Left kidney (tissue), 2 donors: ENCODE data around the gene TAX1BP3. TPM values are rescaled to one million over a fixed set of nuclear protein-coding genes. Genes with fewer than 3 reads are reported as not detected.

ENCODE experiments used
- DNase-seq: peaks from one replicate; pipeline ENCODE4 v3.0.0-alpha.2; 2013
- polyA plus RNA-seq: library from polyadenylated mRNA; unstranded; fragments of 120-200 nt; gene quantifications from one replicate; pipeline ENCODE4 v1.2.1, GENCODE V29; 2013; ENCODE audit not compliant: insufficient read length

Gene TAX1BP3
- polyA plus RNA-seq, 1 donor, result 78.4 TPM

GRCh38 chr17:3689262-3690093, 21.1 kb upstream of the TAX1BP3 start:
- DNase-seq, result no peak

GRCh38 chr17:3688852-3689261, 20.5 kb upstream of the TAX1BP3 start:
- no peak for DNase-seq

GRCh38 chr17:3688027-3688553, 19.7 kb upstream of the TAX1BP3 start:
- DNase-seq, result no peak

GRCh38 chr17:3685174-3685573, 16.8 kb upstream of the TAX1BP3 start:
- DNase-seq, result no peak

- DNase-seq, result no peak
Measured at GRCh38 chr17:3683054-3683511, 14.7 kb upstream of the TAX1BP3 start.

GRCh38 chr17:3682033-3682432, 13.7 kb upstream of the TAX1BP3 start:
- DNase-seq, result no peak

- no peak for DNase-seq
Measured at GRCh38 chr17:3681565-3681964, 13.2 kb upstream of the TAX1BP3 start.

GRCh38 chr17:3681057-3681456, 12.7 kb upstream of the TAX1BP3 start:
- no peak for DNase-seq

GRCh38 chr17:3679531-3680126, 11.3 kb upstream of the TAX1BP3 start:
- DNase-seq, result no peak

- DNase-seq, result no peak
Measured at GRCh38 chr17:3678821-3679530, 10.6 kb upstream of the TAX1BP3 start.

- DNase-seq, result no peak
Measured at GRCh38 chr17:3678095-3678820, 9.9 kb upstream of the TAX1BP3 start.

- DNase-seq, result no peak
Measured at GRCh38 chr17:3675886-3676285, 7.5 kb upstream of the TAX1BP3 start.

GRCh38 chr17:3672571-3672970, 4.2 kb upstream of the TAX1BP3 start:
- DNase-seq, result no peak

- no peak for DNase-seq
Measured at GRCh38 chr17:3669548-3669947, 1.2 kb upstream of the TAX1BP3 start.

- no peak for DNase-seq
Measured at GRCh38 chr17:3669085-3669347, 638 bp upstream of the TAX1BP3 start.

- peak; percentile 78 for DNase-seq
Measured at GRCh38 chr17:3667366-3668278, 756 bp downstream of the TAX1BP3 start.

GRCh38 chr17:3666516-3666915, 1.9 kb downstream of the TAX1BP3 start:
- no peak for DNase-seq

- no peak for DNase-seq
Measured at GRCh38 chr17:3665834-3666233, 2.5 kb downstream of the TAX1BP3 start.

GRCh38 chr17:3663102-3664011, 5.0 kb downstream of the TAX1BP3 start:
- DNase-seq, result no peak

GRCh38 chr17:3660311-3660891, 8.0 kb downstream of the TAX1BP3 start:
- no peak for DNase-seq
